22Rv1 (cell line): ENCODE measurements around the gene ATRAID.

Source experiments
- CTCF ChIP-seq: fragments of 450-650 bp; IDR thresholded peaks from 2 replicates; pipeline ENCODE4 v1.5.1; 2017; ENCODE audit warnings: mild to moderate bottlenecking
- ZFX ChIP-seq: fragments of 450-650 bp; IDR thresholded peaks from 2 replicates; pipeline ENCODE4 v1.6.1; 2017; ENCODE audit warnings: antibody characterized with exemption, borderline replicate concordance

- TF ChIP-seq CTCF (no peak), ZFX (no peak)
Measured at GRCh38 chr2:27261241-27261925, 49.5 kb downstream of the ATRAID start.
